ENCODE results near the gene ISG20L2.

Gene ISG20L2

GRCh38 chr1:156705918-156706656, 22.5 kb downstream of the ISG20L2 start:
- no peak for FAIRE-seq

- FAIRE-seq: no peak
Observed at GRCh38 chr1:156705321-156705917, 23.1 kb downstream of the ISG20L2 start, which contains the start of gene CRABP2. Gene CRABP2 (minus strand): TSS chr1:156705583. CDS start chr1:156705446, 137 bp downstream.

- no peak for FAIRE-seq
Observed at GRCh38 chr1:156704930-156705320, 23.6 kb downstream of the ISG20L2 start.

GRCh38 chr1:156704166-156704711, 24.3 kb downstream of the ISG20L2 start:
- FAIRE-seq: no peak

GRCh38 chr1:156703741-156704140, 24.8 kb downstream of the ISG20L2 start:
- FAIRE-seq: no peak

- FAIRE-seq: no peak
Observed at GRCh38 chr1:156703336-156703735, 25.2 kb downstream of the ISG20L2 start.

- FAIRE-seq: no peak
Observed at GRCh38 chr1:156700736-156701531, 27.6 kb downstream of the ISG20L2 start.

GRCh38 chr1:156698995-156699394, 29.6 kb downstream of the ISG20L2 start:
- no peak for FAIRE-seq

GRCh38 chr1:156697481-156697880, 31.1 kb downstream of the ISG20L2 start:
- no peak for FAIRE-seq

- no peak for FAIRE-seq
Observed at GRCh38 chr1:156696755-156697154, 31.8 kb downstream of the ISG20L2 start.

GRCh38 chr1:156694690-156694962, 33.9 kb downstream of the ISG20L2 start:
- FAIRE-seq: no peak

- no peak for FAIRE-seq
Observed at GRCh38 chr1:156693848-156694689, 34.5 kb downstream of the ISG20L2 start.

- no peak for FAIRE-seq
Observed at GRCh38 chr1:156692925-156693847, 35.4 kb downstream of the ISG20L2 start.

- no peak for FAIRE-seq
Observed at GRCh38 chr1:156692441-156692924, 36.1 kb downstream of the ISG20L2 start.

- no peak for FAIRE-seq
Observed at GRCh38 chr1:156691665-156692440, 36.7 kb downstream of the ISG20L2 start.

GRCh38 chr1:156691191-156691590, 37.4 kb downstream of the ISG20L2 start:
- no peak for FAIRE-seq

GRCh38 chr1:156690675-156691036, 37.9 kb downstream of the ISG20L2 start:
- no peak for FAIRE-seq

GRCh38 chr1:156689953-156690674, 38.5 kb downstream of the ISG20L2 start:
- FAIRE-seq: no peak

- FAIRE-seq: no peak
Observed at GRCh38 chr1:156689035-156689952, 39.3 kb downstream of the ISG20L2 start.
